ACC112 (cell line): ENCODE results near the gene PARD3B.

Experiments
- H2AFZ ChIP-seq: fragments of 200-600 bp; sonication (generic); one replicate; pipeline ENCODE4 v1.6.0; 2017; ENCODE audit warnings: antibody characterized with exemption, low read length; ENCODE audit not compliant: unreplicated experiment
- H3K27ac ChIP-seq: fragments of 200-600 bp; sonication (generic); 2 replicates; pipeline ENCODE4 v1.5.1; 2014; ENCODE audit warnings: low read depth, mild to moderate bottlenecking, antibody characterized with exemption, low read length, moderate library complexity
- H3K27me3 ChIP-seq: fragments of 200-600 bp; sonication (generic); 2 replicates; pipeline ENCODE4 v1.6.1; 2014; ENCODE audit warnings: mild to moderate bottlenecking, antibody characterized with exemption, low read length, moderate library complexity, mixed read lengths; ENCODE audit not compliant: insufficient read depth
- H3K36me3 ChIP-seq: fragments of 200-600 bp; sonication (generic); 2 replicates; pipeline ENCODE4 v1.6.1; 2016; ENCODE audit warnings: mild to moderate bottlenecking, antibody characterized with exemption, low read length, moderate library complexity, mixed read lengths; ENCODE audit not compliant: insufficient read depth
- H3K4me1 ChIP-seq: fragments of 200-600 bp; sonication (generic); one replicate; pipeline ENCODE4 v1.6.1; 2016; ENCODE audit warnings: low read length, mixed read lengths; ENCODE audit not compliant: insufficient read depth, unreplicated experiment, control insufficient read depth
- H3K4me3 ChIP-seq: fragments of 200-600 bp; sonication (generic); 2 replicates; pipeline ENCODE4 v1.5.1; 2014; ENCODE audit warnings: mild to moderate bottlenecking, low read depth, low read length
- H3K79me2 ChIP-seq: fragments of 200-600 bp; sonication (generic); one replicate; pipeline ENCODE4 v1.6.0; 2016; ENCODE audit warnings: low read length; ENCODE audit not compliant: control insufficient read depth, unreplicated experiment, insufficient read depth

PARD3B gene

DNA sequence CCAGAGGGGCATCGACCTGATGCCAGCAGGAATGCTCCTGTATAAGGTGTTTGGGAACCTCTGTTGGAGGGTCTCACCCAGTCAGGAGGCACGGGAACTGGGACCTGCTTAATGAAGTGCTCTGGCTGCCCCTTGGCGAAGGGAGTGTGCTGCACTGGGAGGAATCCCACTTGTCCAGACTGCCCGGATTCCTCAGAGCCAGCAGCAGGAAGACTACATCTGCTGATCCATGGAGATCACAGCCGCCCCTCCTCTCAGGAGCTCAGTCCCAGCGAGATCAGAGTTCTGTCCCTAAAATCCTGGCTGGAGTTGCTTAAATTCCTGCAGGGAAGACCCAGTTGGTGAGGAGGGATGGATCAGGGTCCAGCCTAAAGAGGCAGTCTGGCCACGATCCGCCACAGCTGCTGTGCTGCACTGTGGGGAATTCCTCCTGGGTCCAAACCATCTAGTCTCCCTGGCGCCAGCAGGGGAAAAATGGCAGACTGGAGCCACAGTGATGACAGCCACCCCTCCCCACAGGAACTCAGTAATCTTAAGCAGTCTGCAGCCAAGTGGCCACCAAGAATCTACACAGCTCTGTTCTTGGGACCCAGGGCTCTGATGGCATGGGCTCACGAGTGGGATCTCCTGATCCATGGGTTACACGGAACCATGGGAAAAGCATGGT, 1060.5 kb downstream of the PARD3B start:
- Histone ChIP-seq H3K79me2 (no peaks in the 10 kb centered on the region), H3K4me1 (no peaks in the 10 kb centered on the region), H2AFZ (no peak overlapping the region), H3K27ac (no peak overlapping the region), H3K4me3 (no peak overlapping the region), H3K36me3 (no peaks in the 10 kb centered on the region), H3K27me3 (0 out of 2 replicates have a peak, but pooled peaks cover 3% of the 10 kb centered on the region)

DNA sequence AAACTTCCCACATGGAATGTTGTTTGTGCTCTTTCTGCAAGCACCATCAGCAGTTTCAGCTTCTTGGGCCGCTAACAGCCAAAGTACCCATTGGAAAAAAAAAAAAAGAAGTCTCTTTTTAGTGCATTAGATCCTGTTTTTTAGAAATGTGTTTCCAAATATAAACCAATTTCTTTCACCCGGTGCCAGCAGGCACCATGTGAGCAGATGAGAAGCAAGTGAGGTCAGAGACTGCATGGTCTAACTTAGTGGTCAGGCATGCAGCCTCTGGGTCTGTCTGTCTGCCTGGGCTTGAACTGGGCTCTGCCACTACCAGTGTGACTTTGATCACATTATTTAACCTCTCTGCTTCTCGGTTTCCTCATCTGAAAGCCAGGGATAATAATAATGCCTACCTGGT, 1061.9 kb downstream of the PARD3B start:
- Histone ChIP-seq H3K27me3 (0 out of 2 replicates have a peak, but pooled peaks cover 3% of the 10 kb centered on the region), H3K36me3 (no peaks in the 10 kb centered on the region), H3K4me1 (no peaks in the 10 kb centered on the region), H2AFZ (no peak overlapping the region), H3K27ac (no peak overlapping the region), H3K4me3 (no peak overlapping the region), H3K79me2 (no peaks in the 10 kb centered on the region)

DNA sequence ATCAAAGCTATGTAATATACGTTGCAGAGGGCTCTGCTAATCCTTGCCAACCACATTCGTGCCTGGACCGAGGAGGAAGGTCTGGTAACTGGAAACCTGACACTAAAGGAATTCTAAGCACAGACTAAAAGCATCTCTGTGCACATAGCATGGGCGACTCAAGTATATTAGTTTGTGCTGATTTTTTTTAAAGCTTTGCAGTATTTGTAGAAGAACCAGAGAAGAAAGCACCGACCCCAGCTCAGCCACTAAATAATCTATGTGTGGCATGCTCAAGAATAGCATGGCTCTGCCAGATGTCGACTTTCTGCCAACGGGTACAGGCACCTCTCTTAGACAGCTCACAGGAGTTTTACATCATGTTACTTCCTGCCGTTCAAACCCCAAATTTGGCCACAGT, 1063.8 kb downstream of the PARD3B start:
- no peak overlapping the region for H3K4me3 ChIP-seq
- no peaks in the 10 kb centered on the region for H3K4me1 ChIP-seq
- no peak overlapping the region for H3K27ac ChIP-seq
- no peaks in the 10 kb centered on the region for H3K36me3 ChIP-seq
- no peak overlapping the region for H2AFZ ChIP-seq
- no peaks in the 10 kb centered on the region for H3K79me2 ChIP-seq
- H3K27me3 ChIP-seq: 0 out of 2 replicates have a peak, but pooled peaks cover 3% of the 10 kb centered on the region

DNA sequence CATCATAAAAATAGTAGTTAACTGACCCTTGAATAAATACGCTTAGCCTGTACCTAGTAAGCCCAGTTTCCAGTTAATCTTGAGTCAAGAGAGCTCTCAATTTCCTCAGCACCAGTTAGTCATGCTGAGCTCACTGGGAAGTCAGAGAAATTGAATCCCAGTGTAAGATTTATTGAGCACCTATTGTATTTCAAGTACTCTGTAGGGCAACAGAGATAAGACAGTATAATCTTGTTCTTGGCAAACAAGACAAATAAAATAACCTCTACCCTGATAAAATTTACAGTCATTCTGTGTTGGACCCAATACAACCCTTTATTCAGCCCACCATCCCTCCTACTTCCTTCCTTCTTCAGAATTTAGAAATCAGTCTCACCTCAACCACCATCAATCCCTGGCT, 1065.2 kb downstream of the PARD3B start:
- Histone ChIP-seq H3K4me3 (no peak overlapping the region), H3K79me2 (no peaks in the 10 kb centered on the region), H3K27ac (no peak overlapping the region), H3K36me3 (no peaks in the 10 kb centered on the region), H3K27me3 (0 out of 2 replicates have a peak, but pooled peaks cover 3% of the 10 kb centered on the region), H3K4me1 (no peaks in the 10 kb centered on the region), H2AFZ (no peak overlapping the region)

DNA sequence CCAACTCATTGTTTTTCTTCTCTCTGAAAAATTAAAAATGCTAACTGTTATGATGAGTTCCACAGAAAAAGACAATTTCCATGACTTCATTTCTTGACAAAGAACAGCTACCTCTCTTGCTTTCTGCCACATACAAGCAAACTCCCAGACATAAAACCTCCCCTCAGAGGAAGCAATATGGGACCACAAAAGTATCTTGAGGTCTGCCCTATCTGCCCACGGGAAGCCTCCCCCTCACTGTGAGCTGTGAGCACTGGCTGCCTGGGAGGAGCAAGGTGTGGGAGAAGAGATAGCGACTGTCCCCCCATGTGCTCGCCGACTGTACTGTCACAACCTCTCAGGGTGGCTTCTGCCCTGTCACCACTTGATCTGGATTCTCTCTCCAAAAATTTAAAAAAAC, 1067.4 kb downstream of the PARD3B start:
- Histone ChIP-seq H3K4me1 (no peaks in the 10 kb centered on the region), H3K27me3 (0 out of 2 replicates have a peak, but pooled peaks cover 3% of the 10 kb centered on the region), H3K4me3 (no peak overlapping the region), H3K36me3 (no peaks in the 10 kb centered on the region), H3K27ac (no peak overlapping the region), H3K79me2 (no peaks in the 10 kb centered on the region), H2AFZ (no peak overlapping the region)

DNA sequence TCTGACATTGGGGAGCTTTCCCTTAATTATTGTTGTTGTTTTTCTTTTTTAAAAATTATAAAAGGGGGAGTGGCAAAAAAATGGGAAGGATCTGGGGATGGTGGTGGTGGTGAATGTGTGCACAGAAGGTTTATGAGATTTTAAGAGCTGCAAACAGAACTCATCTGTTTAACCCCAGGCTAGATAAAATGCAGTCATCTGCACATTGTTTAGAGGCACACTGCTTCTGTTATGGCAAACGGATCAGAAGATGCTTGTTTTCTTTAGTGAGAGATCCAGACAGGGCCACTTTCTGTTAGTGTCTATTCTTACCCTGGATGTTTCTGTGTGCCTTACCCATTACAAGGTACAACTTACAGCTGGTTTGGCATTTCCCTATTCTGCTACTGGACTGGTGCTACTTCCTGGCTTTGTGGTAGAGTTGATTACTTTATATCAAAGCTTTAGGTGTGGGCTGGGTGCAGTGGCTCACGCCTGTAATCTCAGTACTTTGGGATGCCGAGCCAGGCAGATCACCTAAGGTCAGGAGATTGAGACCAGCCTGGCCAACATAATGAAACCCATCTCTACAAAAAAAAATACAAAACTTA, 1068.8 kb downstream of the PARD3B start:
- H2AFZ ChIP-seq: no peak overlapping the region
- no peaks in the 10 kb centered on the region for H3K36me3 ChIP-seq
- H3K4me1 ChIP-seq: no peaks in the 10 kb centered on the region
- no peak overlapping the region for H3K27ac ChIP-seq
- no peak overlapping the region for H3K4me3 ChIP-seq
- H3K27me3 ChIP-seq: 0 out of 2 replicates have a peak, but pooled peaks cover 3% of the 10 kb centered on the region
- H3K79me2 ChIP-seq: no peaks in the 10 kb centered on the region

DNA sequence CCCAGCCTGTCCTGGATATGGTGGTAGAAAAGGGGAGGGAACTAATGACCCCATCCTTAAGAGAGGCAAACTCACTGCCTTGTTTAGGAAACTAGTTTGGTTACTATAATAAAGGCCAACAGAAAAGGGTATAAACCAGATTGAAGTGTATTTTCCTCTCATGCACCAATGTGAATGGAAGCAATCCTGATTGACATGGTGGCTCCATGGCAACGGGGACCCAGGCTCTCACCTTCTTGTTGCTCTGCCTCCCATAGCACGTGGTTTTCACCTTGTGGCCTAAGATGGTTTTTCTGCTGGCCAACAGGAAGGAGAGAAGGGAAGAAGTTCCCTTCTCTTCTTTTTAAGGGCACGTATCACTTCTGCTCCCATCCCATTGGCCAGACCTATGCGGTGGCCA, 1069.7 kb downstream of the PARD3B start:
- no peaks in the 10 kb centered on the region for H3K4me1 ChIP-seq
- no peak overlapping the region for H3K27ac ChIP-seq
- H3K4me3 ChIP-seq: no peak overlapping the region
- no peaks in the 10 kb centered on the region for H3K79me2 ChIP-seq
- no peaks in the 10 kb centered on the region for H3K27me3 ChIP-seq
- no peaks in the 10 kb centered on the region for H3K36me3 ChIP-seq
- no peak overlapping the region for H2AFZ ChIP-seq

DNA sequence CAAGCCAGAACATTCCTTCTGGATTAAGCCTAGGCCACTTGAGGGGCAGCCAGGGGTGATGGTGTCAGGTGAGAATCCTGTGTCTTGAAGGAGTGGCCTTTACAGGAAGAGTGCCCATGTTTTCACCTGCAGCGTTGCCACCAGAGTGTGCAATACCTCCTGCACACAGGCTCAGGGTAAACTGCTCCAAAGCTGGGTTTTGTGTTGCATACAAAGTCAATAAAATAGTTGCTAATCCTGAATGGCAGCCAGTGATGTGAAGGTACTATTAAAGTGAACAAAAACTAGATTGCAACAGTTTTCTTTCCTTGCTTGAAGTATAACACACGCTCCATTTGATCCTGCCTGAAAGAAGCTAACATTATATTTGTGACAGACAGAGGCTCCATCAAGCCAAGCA, 1072.6 kb downstream of the PARD3B start:
- Histone ChIP-seq H2AFZ (no peak overlapping the region), H3K79me2 (no peaks in the 10 kb centered on the region), H3K27me3 (no peaks in the 10 kb centered on the region), H3K4me1 (no peaks in the 10 kb centered on the region), H3K27ac (no peak overlapping the region), H3K36me3 (no peaks in the 10 kb centered on the region), H3K4me3 (no peak overlapping the region)

DNA sequence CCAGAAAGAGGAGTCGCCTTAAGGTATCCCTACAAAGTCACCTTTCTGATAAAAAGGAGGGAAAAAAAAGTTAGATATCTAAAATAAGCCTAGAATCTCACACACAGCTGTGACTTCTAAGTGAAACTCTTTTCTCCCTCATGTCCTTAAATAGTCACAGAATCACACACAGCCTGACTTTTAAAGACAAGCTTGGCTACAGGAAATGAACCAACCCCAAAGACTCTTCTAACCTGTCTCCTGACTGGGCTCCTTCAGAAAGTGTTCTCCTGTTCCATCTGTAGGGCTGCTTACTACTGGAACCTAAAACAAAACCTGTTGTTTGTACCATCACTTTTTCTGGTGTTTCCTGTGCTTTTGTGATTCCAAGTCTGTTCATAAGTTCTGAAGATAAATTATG, 1074.3 kb downstream of the PARD3B start:
- Histone ChIP-seq H3K36me3 (no peaks in the 10 kb centered on the region), H3K27me3 (no peaks in the 10 kb centered on the region), H3K4me1 (no peaks in the 10 kb centered on the region), H3K4me3 (no peak overlapping the region), H2AFZ (no peak overlapping the region), H3K79me2 (no peaks in the 10 kb centered on the region), H3K27ac (no peak overlapping the region)

DNA sequence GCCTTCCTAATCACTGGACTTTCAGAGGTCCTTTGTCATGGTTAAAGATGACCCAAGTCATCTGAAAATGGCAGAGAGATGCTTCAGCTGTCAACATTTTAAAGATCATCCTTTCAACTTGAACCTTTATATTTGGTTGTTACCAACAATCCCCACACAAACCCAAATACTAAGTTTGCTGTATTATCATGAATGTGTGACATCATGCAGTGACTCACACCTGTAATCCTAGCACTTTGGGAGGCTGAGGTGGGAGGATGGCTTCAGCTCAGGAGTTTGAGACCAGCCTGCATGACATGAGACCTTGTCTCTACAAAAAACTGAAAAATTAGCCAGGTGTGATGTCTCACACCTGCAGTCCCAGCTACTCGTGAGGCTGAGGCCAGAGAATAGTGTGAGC, 1081.8 kb downstream of the PARD3B start:
- H3K27me3 ChIP-seq: no peaks in the 10 kb centered on the region
- no peaks in the 10 kb centered on the region for H3K4me1 ChIP-seq
- H3K27ac ChIP-seq: no peak overlapping the region
- H3K4me3 ChIP-seq: no peak overlapping the region
- H3K79me2 ChIP-seq: no peaks in the 10 kb centered on the region
- H3K36me3 ChIP-seq: no peaks in the 10 kb centered on the region
- no peak overlapping the region for H2AFZ ChIP-seq

DNA sequence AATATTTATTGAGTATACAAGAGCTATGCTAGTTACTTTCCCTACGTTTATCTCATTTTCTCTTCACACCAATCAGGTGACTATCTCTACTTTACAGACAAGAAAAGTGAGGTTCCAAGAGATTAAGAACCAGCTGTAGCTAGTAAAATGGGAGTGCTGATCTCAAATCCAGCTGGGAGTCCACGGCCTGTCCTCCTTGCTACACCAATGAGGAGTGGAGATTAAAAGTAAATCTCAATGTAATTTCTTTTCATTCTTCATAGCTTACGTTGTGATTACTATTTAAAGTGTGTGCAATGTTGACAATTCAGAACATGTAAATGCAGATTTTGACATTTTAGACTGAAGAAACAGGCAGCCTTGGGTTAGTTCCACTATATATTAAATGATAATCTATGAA, 1083.1 kb downstream of the PARD3B start:
- Histone ChIP-seq H3K36me3 (no peaks in the 10 kb centered on the region), H2AFZ (no peak overlapping the region), H3K4me3 (no peak overlapping the region), H3K27me3 (no peaks in the 10 kb centered on the region), H3K4me1 (no peaks in the 10 kb centered on the region), H3K79me2 (no peaks in the 10 kb centered on the region), H3K27ac (no peak overlapping the region)
